Raji (cell line): Measurements from ENCODE around the gene OGFOD1.
A peak's percentile ranks its signal among the peaks of the same experiment; 100 is the strongest.

ENCODE experiments used
- POLR2A ChIP-seq: IDR thresholded peaks from 2 replicates; pipeline ENCODE4 v1.6.1; 2011; ENCODE audit warnings: low read depth, low read length, control low read depth; ENCODE audit not compliant: insufficient read depth

OGFOD1 gene

DNA sequence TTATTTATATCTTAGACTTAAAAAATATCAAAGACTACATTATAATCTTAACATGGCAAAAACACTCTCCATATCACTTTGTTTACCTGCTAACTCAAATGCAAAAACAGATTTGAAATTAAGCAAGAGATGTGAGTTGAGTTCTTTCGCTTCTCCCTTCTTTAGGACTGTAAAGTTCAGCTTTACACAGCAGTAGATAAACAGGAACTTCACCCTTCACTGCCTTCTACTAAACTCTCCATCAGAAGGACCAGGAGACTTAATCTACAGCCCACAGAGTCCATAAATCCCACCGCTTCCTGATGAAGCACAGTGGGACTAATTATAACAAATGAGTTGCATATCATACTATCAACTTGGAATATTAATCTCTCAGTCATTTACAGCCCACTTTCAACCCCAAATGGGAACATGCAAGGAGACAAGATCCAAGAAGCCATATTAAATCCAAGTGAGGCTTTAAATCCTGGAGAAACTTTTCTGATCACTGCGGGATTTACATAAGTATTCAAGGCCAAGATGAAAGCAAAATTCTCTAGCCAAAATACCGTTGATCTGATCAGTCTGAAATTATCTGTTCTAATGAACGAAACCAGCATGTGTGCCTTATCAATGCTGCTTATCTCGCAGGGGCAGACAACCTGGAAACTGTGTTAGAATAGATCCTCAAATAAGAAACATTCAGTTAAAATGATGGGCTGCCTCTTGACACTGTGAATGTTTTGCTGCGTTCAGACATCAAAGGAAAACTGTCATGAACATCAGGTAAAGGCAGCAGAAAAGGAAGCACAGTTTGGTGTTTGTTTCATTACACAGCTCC, 27.6 kb upstream of the OGFOD1 start:
- peak; percentile 48; the same call in 1 of the 2 replicates for TF ChIP-seq POLR2A

- no peak for TF ChIP-seq POLR2A
These were observed 27.0 kb upstream of the OGFOD1 start for GRCh38 chr16:56424404-56424764.

- no peak for TF ChIP-seq POLR2A
These were observed 26.4 kb upstream of the OGFOD1 start for GRCh38 chr16:56424791-56425438.

- TF ChIP-seq POLR2A: 0 out of 2 replicates have a peak, but pooled peaks have one; percentile 51
These were observed 25.9 kb upstream of the OGFOD1 start, which contains the start of gene AMFR for GRCh38 chr16:56425439-56425832. Gene AMFR (minus strand): TSS chr16:56425545. CDS start chr16:56425327, 218 bp downstream.

DNA sequence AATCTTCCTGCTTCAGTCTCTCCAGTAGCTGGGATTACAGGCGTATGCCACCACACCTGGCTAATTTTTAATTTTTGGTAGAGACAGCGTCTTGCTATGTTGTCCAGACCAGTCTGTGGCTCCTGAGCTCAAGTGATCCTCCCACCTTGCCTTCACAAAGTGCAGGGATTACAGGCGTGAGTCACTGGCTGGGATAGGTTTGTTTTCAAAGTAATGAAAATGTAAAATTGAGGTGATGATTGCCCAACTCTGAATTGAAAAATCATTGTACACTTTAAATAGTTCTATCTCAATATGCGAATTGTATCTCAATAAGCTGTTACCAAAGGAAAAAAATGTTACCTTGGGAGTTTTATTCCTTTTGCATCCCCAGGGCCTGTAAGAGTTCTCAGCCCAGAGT, 24.8 kb upstream of the OGFOD1 start:
- TF ChIP-seq POLR2A: no peak

DNA sequence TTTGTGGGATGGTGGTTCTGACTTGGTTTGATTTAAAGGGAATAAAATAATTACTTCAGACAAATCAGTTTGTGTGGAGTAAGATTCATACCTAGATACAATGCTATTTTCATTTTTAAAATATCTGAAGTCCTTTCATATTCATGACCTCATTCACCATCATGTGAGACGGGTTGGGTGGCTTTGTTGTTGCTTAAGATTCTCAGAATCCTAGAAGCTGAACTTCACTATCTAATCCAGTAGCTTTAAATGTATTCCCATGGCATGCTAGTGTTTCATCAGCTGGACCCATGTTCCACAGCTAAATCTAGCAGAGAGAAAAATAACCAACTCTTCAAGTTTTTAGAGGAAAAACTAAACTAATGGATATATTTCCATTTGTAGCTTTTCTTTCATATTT, 23.3 kb upstream of the OGFOD1 start:
- TF ChIP-seq POLR2A: no peak

DNA sequence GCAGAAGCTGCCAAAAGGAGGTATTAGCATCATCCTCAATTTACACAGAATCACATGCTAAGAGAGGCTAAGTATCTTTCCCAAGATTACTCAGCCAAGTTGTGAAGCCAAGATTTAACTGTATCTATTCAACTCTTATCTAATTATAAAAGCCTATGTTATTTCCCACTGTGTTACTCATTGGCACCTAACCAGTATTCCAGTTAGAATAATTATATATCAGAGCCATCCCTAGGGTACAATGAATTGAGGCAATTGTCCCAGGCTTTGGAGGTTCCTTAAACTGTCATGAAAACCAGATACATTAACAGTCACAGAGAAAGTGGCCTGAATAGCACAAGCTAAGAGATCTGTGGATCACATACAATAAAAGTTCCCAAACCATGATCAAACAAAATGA, 15.1 kb upstream of the OGFOD1 start:
- no peak for TF ChIP-seq POLR2A

DNA sequence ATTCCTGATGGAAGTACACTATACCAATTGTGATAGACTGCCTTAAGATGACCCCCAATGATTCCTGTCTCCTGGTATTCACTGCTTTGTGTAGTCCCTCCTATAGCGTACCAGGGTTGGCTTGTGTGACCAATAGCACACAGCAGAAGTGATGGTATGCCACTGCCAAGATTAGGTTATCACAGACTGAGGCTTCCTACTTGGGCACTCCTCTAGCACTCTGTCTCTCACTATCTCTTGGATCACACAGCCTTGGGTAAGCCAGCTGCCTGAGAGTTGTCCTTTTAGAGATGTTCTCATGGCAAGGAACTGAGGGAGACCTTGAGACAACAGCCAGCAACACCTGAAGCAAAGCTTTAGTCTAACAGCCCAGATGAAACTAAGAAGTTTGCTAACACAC, 13.3 kb upstream of the OGFOD1 start:
- no peak for TF ChIP-seq POLR2A

DNA sequence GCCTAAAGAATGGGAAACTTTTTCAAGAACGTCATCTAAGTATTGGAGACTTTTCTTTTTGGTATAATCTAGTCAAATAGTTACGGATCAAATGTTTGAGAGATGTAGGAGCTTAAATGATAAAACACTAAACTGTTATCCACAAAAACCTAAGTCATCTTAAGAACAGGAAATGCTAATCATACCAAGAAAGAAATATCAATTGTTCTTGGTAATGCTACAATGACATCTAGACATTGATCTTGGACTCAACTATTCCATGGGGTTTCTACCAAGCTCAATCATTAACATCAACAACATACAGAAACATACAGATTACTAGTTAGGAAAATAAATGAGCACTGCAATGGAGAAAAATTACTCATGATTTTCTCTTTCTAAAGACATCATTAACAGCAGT, 4.1 kb upstream of the OGFOD1 start:
- TF ChIP-seq POLR2A: no peak

DNA sequence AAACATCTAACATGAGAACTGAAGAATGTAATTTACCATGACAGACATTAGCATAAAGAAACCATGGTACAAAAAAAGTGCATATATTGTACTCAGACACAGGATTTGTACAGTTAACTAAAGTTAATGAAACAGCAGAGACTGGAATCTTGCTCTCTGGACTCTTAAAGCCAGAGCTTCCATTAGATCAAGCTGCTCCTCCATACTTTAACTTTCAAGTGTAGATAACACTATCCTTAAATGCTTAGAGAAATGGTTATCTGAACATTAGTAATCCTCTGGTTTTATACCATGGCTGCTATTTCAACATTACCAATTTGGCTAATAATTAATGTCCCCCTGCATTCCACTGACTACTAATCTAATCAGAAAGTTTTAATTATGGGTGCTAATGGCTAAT, 3.3 kb upstream of the OGFOD1 start:
- TF ChIP-seq POLR2A: no peak

DNA sequence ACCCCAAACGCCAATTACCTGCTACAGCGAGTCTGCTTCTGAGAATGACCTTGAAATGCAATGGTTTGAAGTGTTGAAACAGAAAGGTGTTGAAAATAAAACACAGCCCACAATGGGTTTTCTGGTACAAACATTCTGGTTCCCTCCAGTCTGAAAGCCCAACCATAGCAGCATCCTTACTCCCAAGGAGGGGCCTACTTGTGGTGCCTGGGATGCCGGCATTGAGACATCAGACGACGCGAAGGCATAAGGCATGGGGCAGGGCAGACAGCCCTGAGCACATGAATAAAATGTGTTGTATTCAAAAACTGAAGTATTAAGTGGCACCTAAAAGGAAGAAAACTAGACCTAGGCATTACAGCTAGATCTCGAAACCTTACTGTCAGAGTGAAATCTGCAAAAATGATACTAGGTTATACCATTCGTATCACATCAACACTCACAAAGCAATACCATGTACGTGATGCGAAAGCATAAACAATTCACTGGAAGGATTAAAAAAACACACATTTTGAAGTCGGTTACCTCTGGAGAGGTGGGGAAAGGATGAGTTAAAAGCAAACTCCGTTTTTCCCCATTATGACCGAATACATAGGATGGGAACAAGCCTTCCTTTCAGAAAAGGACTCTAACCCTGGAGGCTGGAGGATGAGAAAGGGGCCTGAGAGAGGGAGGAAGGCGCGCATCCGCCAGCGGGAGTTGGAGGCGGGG, 924 bp upstream of the OGFOD1 start:
- TF ChIP-seq POLR2A: no peak

GRCh38 chr16:56451753-56452689, 667 bp downstream of the OGFOD1 start:
- TF ChIP-seq POLR2A: no peak

DNA sequence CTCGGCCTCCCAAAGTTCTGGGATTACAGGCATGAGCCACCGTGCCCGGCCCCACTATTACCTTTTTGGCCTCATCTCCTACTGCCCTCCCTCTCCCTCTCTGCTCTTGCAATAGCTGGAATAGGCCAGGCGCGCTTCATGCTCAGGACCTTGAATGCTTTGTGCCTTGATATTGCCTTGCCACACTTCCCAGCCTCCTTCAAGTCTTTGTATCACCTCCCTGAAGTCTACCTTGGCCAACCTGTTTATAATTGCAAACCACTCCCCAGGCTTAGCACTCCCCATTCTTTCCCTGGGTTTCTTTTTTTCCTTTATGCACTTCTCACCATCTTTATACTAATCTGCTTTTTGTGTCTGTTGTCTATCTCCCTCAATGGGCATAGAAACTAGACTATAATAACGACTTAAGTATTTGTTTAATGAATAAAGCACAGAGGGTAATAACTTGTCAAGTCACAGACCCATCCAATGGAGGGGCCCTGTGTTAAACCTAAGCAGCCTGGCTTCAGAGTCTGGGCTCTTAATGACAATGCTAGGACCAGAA, 6.6 kb downstream of the OGFOD1 start:
- TF ChIP-seq POLR2A: no peak

GRCh38 chr16:56460101-56460500, 8.7 kb downstream of the OGFOD1 start:
- TF ChIP-seq POLR2A: no peak
